Measurements from ENCODE around the gene CDH5.

The CDH5 gene

GRCh38 chr16:66395806-66396555, 29.5 kb downstream of the CDH5 start:
- no peak for DNase-seq

GRCh38 chr16:66397736-66398433, 31.4 kb downstream of the CDH5 start:
- no peak for DNase-seq

GRCh38 chr16:66399031-66399430, 32.5 kb downstream of the CDH5 start:
- DNase-seq: no peak

- DNase-seq: no peak
These were observed 33.4 kb downstream of the CDH5 start for GRCh38 chr16:66399930-66400329.

- no peak for DNase-seq
These were observed 34.3 kb downstream of the CDH5 start for GRCh38 chr16:66400503-66401380.

GRCh38 chr16:66401610-66402009, 35.1 kb downstream of the CDH5 start:
- DNase-seq: no peak

- DNase-seq: no peak
These were observed 35.7 kb downstream of the CDH5 start for GRCh38 chr16:66402166-66402565.

- DNase-seq: no peak
These were observed 36.2 kb downstream of the CDH5 start for GRCh38 chr16:66402591-66403230.

- DNase-seq: no peak
These were observed 37.1 kb downstream of the CDH5 start for GRCh38 chr16:66403531-66404145.

GRCh38 chr16:66405057-66405783, 38.7 kb downstream of the CDH5 start:
- DNase-seq: no peak

GRCh38 chr16:66406534-66407221, 40.2 kb downstream of the CDH5 start:
- DNase-seq: peak; percentile 76

GRCh38 chr16:66408163-66409048, 41.9 kb downstream of the CDH5 start:
- peak; percentile 58 for DNase-seq

GRCh38 chr16:66409156-66409555, 42.7 kb downstream of the CDH5 start:
- no peak for DNase-seq

GRCh38 chr16:66412182-66412581, 45.7 kb downstream of the CDH5 start:
- no peak for DNase-seq

- DNase-seq: no peak
These were observed 48.4 kb downstream of the CDH5 start for GRCh38 chr16:66414891-66415290.

- no peak for DNase-seq
These were observed 49.6 kb downstream of the CDH5 start for GRCh38 chr16:66416136-66416535.

GRCh38 chr16:66416939-66417700, 50.6 kb downstream of the CDH5 start:
- DNase-seq: no peak

GRCh38 chr16:66418165-66418962, 51.9 kb downstream of the CDH5 start:
- DNase-seq: no peak

All from CD4-positive, alpha-beta T cell treated with Interleukin-4 for 4 hours (primary cell).